ENCODE measurements around the gene AZI2.

AZI2 gene

DNA sequence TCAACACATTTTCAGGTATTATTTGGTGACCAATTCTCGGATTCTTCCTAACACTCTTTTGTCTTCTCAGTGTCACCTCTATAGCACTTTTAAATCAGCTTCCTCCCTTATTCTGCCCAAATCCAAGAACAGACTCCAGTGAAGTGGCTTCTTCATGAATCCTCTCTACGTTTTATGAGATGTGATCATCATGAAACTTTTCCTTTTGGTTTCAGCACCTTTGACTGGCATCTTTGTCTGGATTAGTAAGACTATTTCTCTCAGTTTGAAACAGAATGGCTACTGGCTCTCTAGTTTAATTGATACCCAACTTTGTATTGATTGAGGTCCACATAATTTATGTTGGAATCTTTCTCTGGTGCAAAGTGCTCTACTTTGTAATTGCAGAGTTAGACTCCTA lies 61.6 kb downstream of the AZI2 start:
- TF ChIP-seq GATA2 (IDR thresholded peaks at IDR 0.05; ENCODE audit: low read depth, low read length), result no peak
- no peak for TF ChIP-seq GATA3 (IDR thresholded peaks at IDR 0.05; ENCODE audit: low read depth, low read length)

DNA sequence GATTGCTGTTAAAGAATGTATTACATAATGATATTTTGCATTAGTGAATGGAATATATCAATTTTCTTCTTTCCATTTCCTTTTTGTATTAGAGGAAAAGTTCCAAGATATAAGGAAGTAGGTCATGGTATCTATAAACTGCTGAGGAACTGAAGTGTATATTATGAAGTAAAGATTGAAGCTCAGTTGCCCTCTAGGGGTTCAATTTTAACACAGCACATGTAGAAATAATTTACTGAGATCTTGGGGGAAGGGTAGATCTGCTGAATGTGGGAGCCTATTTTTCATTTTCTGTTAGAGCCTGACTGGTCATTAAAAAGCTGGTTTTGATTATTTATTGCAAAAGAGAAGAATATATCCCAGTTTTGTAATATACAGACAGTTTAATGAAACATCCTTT lies 62.0 kb downstream of the AZI2 start:
- TF ChIP-seq GATA3 (IDR thresholded peaks at IDR 0.05; ENCODE audit: low read depth, low read length), result no peak
- TF ChIP-seq GATA2 (IDR thresholded peaks at IDR 0.05; ENCODE audit: low read depth, low read length), result no peak

DNA sequence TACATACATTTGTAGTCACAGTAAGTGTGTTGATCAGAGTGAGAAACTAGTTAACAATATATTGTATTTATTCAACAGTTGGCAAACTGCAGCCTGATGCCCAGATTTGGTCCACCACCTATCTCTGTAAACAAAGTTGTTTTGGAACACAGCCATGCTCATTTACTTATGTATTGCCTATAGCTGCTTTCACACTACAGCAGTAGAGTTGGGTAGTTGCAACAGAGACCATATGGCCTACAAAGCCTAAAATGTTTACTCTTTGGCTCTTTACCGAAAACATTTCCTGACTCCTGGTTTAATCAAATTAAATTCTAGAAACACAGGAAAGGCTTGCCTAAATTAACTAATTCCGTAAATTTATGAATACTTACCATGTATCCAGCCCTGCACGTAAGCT lies 67.8 kb downstream of the AZI2 start:
- TF ChIP-seq GATA2 (IDR thresholded peaks at IDR 0.05; ENCODE audit: low read depth, low read length) (no peak), GATA3 (IDR thresholded peaks at IDR 0.05; ENCODE audit: low read depth, low read length) (no peak)

DNA sequence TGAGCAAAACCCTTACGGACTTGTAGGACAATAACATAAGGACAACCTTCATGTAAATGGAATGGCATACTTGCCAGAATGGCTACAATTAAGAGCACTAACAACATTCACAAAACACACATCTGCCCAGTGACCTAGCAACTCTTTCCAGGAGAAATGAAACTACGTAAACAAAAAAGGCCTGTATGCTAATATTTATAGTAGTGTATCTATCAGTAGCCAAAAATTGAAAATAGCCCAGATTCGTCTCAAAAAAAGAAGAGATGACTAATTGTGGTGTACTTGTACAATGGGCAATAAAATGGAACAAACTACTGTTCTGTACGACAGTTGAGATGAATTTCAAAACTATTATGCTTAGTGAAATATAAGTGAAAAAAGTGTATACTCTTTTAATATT lies 68.9 kb downstream of the AZI2 start:
- TF ChIP-seq GATA2 (IDR thresholded peaks at IDR 0.05; ENCODE audit: low read depth, low read length) (no peak), GATA3 (IDR thresholded peaks at IDR 0.05; ENCODE audit: low read depth, low read length) (no peak)

DNA sequence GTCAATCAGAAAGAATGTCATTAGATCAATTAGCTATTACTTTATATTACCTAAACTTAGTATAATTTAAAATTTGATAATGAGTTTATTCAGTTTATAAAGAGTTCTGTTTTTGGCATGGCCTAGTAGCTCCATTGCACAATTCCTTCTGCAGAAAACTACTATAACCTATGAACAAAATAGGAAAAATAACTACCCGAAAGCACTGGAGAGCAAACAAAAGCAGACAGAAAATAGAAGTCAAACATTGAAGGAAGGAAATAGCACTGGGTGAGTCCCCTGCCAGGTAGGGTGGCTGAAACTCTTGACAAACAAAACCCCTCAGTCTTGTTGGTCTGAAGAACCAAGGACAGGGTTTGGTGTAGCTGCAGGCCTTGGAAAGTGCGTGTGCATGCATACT lies 69.7 kb downstream of the AZI2 start:
- TF ChIP-seq GATA3 (IDR thresholded peaks at IDR 0.05; ENCODE audit: low read depth, low read length) (no peak), GATA2 (IDR thresholded peaks at IDR 0.05; ENCODE audit: low read depth, low read length) (no peak)

DNA sequence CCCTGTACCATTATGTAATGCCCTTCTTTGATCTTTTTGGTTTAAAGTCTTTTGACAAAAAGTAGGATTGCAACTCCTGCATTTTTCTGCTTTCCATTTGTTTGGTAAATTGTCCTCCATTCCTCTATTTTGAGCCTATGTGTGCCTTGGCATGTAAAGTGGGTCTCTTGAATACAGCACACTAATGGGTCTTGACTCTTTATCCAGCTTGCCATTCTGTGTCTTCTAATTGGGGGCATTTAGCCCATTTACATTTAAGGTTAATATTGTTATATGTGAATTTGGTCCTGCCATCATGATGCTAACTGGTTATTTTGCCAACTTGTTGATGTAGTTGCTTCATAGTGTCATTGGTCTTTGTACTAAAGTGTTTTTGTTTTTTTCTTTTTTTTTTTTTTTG lies 74.8 kb downstream of the AZI2 start:
- TF ChIP-seq GATA2 (IDR thresholded peaks at IDR 0.05; ENCODE audit: low read depth, low read length), result no peak
- TF ChIP-seq GATA3 (IDR thresholded peaks at IDR 0.05; ENCODE audit: low read depth, low read length), result no peak
